Prostate gland (tissue), 2 donors: Measurements from ENCODE around the gene DPYSL5.

ENCODE experiments used
- POLR2A ChIP-seq: fragments of 450-650 bp; IDR thresholded peaks from one replicate; pipeline ENCODE4 v1.6.1; 2016; ENCODE audit warnings: antibody characterized with exemption, mild to moderate bottlenecking
- POLR2AphosphoS5 ChIP-seq: sonication (generic); formaldehyde crosslinking; IDR thresholded peaks from one replicate; pipeline ENCODE4 v1.6.1; 2017; ENCODE audit warnings: antibody characterized with exemption
- TF ChIP-seq, protein P1 (sequence below), 4 experiments: fragments of 200-600 bp in 2 of 4; fragments of 450-650 bp in 2 of 4; sonication (generic) in 2 of 4; IDR thresholded peaks; 1 replicate in 3 of 4; 2 replicates in 1 of 4; pipeline ENCODE4 v1.5.1; 2016 to 2019; ENCODE audit warnings: antibody characterized with exemption in 4 of 4, mild to moderate bottlenecking in 2 of 4, moderate library complexity in 2 of 4

- TF ChIP-seq, protein P1, sequence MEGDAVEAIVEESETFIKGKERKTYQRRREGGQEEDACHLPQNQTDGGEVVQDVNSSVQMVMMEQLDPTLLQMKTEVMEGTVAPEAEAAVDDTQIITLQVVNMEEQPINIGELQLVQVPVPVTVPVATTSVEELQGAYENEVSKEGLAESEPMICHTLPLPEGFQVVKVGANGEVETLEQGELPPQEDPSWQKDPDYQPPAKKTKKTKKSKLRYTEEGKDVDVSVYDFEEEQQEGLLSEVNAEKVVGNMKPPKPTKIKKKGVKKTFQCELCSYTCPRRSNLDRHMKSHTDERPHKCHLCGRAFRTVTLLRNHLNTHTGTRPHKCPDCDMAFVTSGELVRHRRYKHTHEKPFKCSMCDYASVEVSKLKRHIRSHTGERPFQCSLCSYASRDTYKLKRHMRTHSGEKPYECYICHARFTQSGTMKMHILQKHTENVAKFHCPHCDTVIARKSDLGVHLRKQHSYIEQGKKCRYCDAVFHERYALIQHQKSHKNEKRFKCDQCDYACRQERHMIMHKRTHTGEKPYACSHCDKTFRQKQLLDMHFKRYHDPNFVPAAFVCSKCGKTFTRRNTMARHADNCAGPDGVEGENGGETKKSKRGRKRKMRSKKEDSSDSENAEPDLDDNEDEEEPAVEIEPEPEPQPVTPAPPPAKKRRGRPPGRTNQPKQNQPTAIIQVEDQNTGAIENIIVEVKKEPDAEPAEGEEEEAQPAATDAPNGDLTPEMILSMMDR (IDR thresholded peaks at IDR 0.05), result no peak
- no peak for TF ChIP-seq POLR2A
- no peak for TF ChIP-seq POLR2AphosphoS5
These were observed 106.2 kb downstream of the DPYSL5 start for GRCh38 chr2:26954135-26954534.
